Measurements from ENCODE around the gene BRF1.

The BRF1 gene

DNA sequence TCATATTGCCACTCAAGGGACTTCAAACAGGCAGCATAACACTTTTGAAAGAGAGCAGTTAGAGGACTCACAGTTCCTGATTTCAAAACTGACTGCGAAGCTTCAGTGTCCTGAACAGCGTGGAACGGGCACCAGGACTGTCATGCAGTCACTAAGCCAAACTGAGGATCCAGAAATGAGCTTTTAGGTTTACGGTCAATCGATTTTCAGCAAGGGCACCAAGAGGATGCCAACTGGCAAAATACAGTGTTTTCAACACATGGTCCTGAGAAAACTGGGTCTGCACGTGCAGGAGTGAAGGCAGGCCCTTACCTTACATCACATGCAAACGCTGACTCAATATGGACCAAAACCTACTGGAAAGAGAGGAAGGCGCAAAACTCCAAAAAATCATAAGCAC is 15.6 kb downstream of the BRF1 start:
- peaks cover 10% of the 10 kb centered on the region for H3K36me3 Mint-ChIP-seq (ENCODE audit: low read depth)
- H3K27me3 Mint-ChIP-seq (ENCODE audit: low read depth): no peaks in the 10 kb centered on the region
- no peak overlapping the region for H3K4me3 Mint-ChIP-seq
- no peak overlapping the region for H3K27ac Mint-ChIP-seq
- TF ChIP-seq, protein P1, sequence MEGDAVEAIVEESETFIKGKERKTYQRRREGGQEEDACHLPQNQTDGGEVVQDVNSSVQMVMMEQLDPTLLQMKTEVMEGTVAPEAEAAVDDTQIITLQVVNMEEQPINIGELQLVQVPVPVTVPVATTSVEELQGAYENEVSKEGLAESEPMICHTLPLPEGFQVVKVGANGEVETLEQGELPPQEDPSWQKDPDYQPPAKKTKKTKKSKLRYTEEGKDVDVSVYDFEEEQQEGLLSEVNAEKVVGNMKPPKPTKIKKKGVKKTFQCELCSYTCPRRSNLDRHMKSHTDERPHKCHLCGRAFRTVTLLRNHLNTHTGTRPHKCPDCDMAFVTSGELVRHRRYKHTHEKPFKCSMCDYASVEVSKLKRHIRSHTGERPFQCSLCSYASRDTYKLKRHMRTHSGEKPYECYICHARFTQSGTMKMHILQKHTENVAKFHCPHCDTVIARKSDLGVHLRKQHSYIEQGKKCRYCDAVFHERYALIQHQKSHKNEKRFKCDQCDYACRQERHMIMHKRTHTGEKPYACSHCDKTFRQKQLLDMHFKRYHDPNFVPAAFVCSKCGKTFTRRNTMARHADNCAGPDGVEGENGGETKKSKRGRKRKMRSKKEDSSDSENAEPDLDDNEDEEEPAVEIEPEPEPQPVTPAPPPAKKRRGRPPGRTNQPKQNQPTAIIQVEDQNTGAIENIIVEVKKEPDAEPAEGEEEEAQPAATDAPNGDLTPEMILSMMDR (IDR thresholded peaks at IDR 0.05; ENCODE audit: unreplicated experiment in 3 of 3): no peak
- H3K4me1 Mint-ChIP-seq: peaks cover 10% of the 10 kb centered on the region
- no peaks in the 10 kb centered on the region for H3K9me3 Mint-ChIP-seq

DNA sequence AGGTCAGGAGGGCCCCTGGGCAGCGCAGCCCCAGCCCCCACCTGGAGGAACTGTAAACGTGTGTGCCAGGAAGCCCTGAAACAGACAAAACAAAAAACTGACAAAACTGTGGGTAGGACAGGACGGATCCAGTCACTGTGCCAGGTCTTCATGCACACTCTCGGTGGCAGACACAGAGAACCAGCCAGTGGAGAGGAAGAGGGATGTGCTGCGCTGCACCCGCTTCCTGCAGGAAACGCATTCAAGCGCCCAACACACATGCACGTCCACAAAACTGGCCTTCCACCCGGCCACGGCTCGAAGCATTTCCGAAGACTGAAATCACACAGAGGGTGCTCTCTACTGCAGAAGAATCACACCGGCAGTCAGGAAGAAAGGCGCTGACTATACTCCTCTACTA is 16.9 kb downstream of the BRF1 start:
- TF ChIP-seq, protein P1 (IDR thresholded peaks at IDR 0.05; ENCODE audit: unreplicated experiment in 3 of 3): no peak
- Mint-ChIP-seq H3K27ac (no peak overlapping the region), H3K4me3 (no peak overlapping the region), H3K4me1 (peaks cover 10% of the 10 kb centered on the region), H3K36me3 (ENCODE audit: low read depth) (peaks cover 10% of the 10 kb centered on the region), H3K9me3 (no peaks in the 10 kb centered on the region), H3K27me3 (ENCODE audit: low read depth) (no peaks in the 10 kb centered on the region)

DNA sequence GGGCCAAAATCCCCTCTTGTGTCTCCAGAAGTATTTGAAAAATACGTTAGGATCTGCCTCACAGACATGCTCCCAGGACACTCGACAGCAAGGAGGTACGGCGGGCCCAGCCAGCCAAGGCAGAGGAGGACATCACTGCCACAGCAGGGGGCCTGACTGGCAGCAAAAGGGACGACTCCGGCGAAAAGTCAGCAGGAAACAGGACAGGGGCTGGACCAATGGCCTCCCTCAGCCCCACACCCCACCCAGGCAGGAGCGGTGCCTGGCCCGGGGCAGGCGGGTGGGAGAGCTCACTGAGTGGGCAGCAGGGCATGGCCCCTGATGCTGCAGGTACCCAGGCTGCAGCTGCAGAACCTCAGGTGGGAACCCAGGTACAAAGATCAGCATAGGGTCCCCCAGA is 17.8 kb downstream of the BRF1 start:
- no peak overlapping the region for H3K27ac Mint-ChIP-seq
- peaks cover 10% of the 10 kb centered on the region for H3K36me3 Mint-ChIP-seq (ENCODE audit: low read depth)
- H3K4me1 Mint-ChIP-seq: peaks cover 10% of the 10 kb centered on the region
- H3K27me3 Mint-ChIP-seq (ENCODE audit: low read depth): no peaks in the 10 kb centered on the region
- no peaks in the 10 kb centered on the region for H3K9me3 Mint-ChIP-seq
- no peak overlapping the region for H3K4me3 Mint-ChIP-seq
- TF ChIP-seq, protein P1 (IDR thresholded peaks at IDR 0.05; ENCODE audit: unreplicated experiment in 3 of 3): no peak

DNA sequence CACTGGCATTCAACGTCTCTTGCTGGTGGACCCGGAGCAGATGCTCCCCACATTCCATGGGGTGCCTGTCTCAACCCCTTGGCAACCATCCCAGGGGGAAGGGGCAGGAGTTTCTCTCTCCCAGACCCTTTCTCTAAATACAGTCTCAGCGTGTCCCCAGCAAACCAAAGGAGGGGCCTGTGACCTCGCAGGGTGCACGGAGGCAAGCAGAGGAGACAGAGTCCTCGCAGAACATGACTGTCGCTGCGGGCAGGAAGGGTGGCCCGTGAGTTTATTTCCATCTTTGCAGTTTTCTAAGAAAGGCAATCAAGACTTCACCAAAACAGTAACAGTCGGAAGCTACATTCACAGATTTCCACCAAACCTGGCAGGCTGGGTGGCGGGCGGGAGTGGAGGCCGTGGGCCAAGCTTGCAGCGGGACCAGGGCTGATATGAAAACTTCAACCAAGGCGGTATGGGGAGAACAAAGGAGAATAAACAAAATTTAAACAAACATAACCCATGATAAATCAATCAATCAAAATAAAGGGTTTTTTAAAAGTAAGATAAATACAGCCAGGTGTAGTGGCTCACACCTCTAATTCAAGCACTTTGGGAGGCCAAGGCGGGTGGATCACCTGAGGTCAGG is 18.6 kb downstream of the BRF1 start:
- Mint-ChIP-seq H3K9me3 (no peaks in the 10 kb centered on the region), H3K4me1 (peaks cover 10% of the 10 kb centered on the region)

DNA sequence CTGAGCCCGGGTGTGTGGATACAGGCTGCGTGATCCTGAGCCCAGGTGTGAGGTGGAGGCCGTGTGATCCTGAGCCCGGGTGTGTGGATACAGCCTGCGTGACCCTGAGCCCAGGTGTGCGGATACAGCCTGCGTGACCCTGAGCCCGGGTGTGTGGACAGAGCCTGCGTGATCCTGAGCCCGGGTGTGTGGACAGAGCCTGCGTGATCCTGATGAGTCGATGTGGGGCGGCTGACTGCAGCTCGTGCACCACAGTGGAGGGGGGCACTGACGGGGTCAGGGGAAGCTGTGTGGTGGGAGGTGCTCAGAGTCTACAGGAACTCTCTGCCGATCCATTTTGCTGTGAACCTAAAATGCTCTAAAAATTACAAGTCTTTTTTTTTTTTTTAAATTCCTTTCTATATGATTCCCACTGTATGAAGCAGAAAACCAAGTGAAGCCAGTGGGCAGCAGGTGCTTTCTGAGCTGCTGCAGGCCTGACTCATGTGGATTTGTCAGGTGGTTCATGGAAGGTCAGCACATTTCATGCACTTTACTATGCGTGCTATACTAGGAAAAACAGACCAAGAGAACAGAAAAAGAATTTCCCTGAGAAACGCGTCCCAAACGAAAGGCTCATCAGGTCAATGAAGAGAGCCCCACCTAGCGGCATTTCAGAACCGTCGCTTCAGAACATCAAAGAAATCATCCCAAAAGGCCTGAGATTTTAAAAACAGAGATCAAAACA is 19.3 kb downstream of the BRF1 start:
- peaks cover 10% of the 10 kb centered on the region for H3K36me3 Mint-ChIP-seq (ENCODE audit: low read depth)
- H3K4me1 Mint-ChIP-seq: peaks cover 10% of the 10 kb centered on the region
- no peaks in the 10 kb centered on the region for H3K27me3 Mint-ChIP-seq (ENCODE audit: low read depth)
- peak overlapping the region in 2 of 3 experiments; percentile 6 to 18 for H3K27ac Mint-ChIP-seq
- H3K9me3 Mint-ChIP-seq: no peaks in the 10 kb centered on the region
- H3K4me3 Mint-ChIP-seq: no peak overlapping the region
- TF ChIP-seq, protein P1 (IDR thresholded peaks at IDR 0.05; ENCODE audit: unreplicated experiment in 3 of 3): peak; percentile 70 to 76 (median 72)

More for the DNA sequence above, 18.6 kb downstream of the BRF1 start:
- Mint-ChIP-seq H3K27ac (peak overlapping the region in 2 of 3 experiments; percentile 6 to 18), H3K4me3 (no peak overlapping the region), H3K27me3 (ENCODE audit: low read depth) (no peaks in the 10 kb centered on the region), H3K36me3 (ENCODE audit: low read depth) (peaks cover 10% of the 10 kb centered on the region)
- TF ChIP-seq, protein P1 (IDR thresholded peaks at IDR 0.05; ENCODE audit: unreplicated experiment in 3 of 3): no peak
